WTC11 (cell line): Measurements from ENCODE around the gene TBX10.

Source experiments
- CREB1 ChIP-seq: sonication (generic); formaldehyde crosslinking; IDR thresholded peaks from 2 replicates; pipeline ENCODE4 v1.8.0; 2023; ENCODE audit warnings: mild to moderate bottlenecking, missing genetic modification reagents
- ESRRA ChIP-seq: sonication (generic); formaldehyde crosslinking; IDR thresholded peaks from 2 replicates; pipeline ENCODE4 v1.8.1; 2022; ENCODE audit warnings: mild to moderate bottlenecking, missing genetic modification reagents, borderline replicate concordance
- FOXJ3 ChIP-seq: sonication (generic); formaldehyde crosslinking; IDR thresholded peaks from 2 replicates; pipeline ENCODE4 v1.9.0; 2021; ENCODE audit warnings: missing genetic modification reagents, mild to moderate bottlenecking, borderline replicate concordance
- JUN ChIP-seq: sonication (generic); formaldehyde crosslinking; IDR thresholded peaks from 2 replicates; pipeline ENCODE4 v1.8.0; 2023; ENCODE audit warnings: mild to moderate bottlenecking, missing genetic modification reagents
- MYBL2 ChIP-seq: sonication (generic); formaldehyde crosslinking; IDR thresholded peaks from 2 replicates; pipeline ENCODE4 v1.8.1; 2023; ENCODE audit warnings: mild to moderate bottlenecking, moderate library complexity, missing genetic modification reagents
- ZNF138 ChIP-seq: sonication (generic); formaldehyde crosslinking; conservative IDR thresholded peaks from 2 replicates; pipeline ENCODE4 v1.8.1; 2022; ENCODE audit warnings: mild to moderate bottlenecking, moderate library complexity, missing genetic modification reagents
- ZNF232 ChIP-seq: sonication (generic); formaldehyde crosslinking; IDR thresholded peaks from 2 replicates; pipeline ENCODE4 v1.8.0; 2022; ENCODE audit warnings: mild to moderate bottlenecking, missing genetic modification reagents
- ZNF263 ChIP-seq: sonication (generic); formaldehyde crosslinking; IDR thresholded peaks from 2 replicates; pipeline ENCODE4 v1.8.1; 2022; ENCODE audit warnings: low read depth, mild to moderate bottlenecking, moderate library complexity, missing genetic modification reagents
- TF ChIP-seq, protein P1 (sequence below): fragments of 200-600 bp; IDR thresholded peaks from 2 replicates; pipeline ENCODE4 v1.8.0; 2022; ENCODE audit warnings: antibody characterized with exemption
- TF ChIP-seq, protein P2 (sequence below): sonication (generic); formaldehyde crosslinking; IDR thresholded peaks from 2 replicates; pipeline ENCODE4 v1.8.1; 2023; ENCODE audit warnings: mild to moderate bottlenecking, missing genetic modification reagents
- TF ChIP-seq, protein P3 (sequence below): sonication (generic); formaldehyde crosslinking; IDR thresholded peaks from 2 replicates; pipeline ENCODE4 v1.8.0; 2022; ENCODE audit warnings: mild to moderate bottlenecking, missing genetic modification reagents
- TF ChIP-seq, protein P4 (sequence below): sonication (generic); formaldehyde crosslinking; IDR thresholded peaks from 2 replicates; pipeline ENCODE4 v1.8.1; 2023; ENCODE audit warnings: mild to moderate bottlenecking, missing genetic modification reagents, moderate library complexity
- TF ChIP-seq, protein P5 (sequence below): sonication (generic); formaldehyde crosslinking; IDR thresholded peaks from 2 replicates; pipeline ENCODE4 v1.8.1; 2022; ENCODE audit warnings: low read depth, missing genetic modification reagents, borderline replicate concordance
- TF ChIP-seq, protein P6 (sequence below): sonication (generic); formaldehyde crosslinking; IDR thresholded peaks from 2 replicates; pipeline ENCODE4 v1.8.0; 2022; ENCODE audit warnings: mild to moderate bottlenecking, missing genetic modification reagents

DNA sequence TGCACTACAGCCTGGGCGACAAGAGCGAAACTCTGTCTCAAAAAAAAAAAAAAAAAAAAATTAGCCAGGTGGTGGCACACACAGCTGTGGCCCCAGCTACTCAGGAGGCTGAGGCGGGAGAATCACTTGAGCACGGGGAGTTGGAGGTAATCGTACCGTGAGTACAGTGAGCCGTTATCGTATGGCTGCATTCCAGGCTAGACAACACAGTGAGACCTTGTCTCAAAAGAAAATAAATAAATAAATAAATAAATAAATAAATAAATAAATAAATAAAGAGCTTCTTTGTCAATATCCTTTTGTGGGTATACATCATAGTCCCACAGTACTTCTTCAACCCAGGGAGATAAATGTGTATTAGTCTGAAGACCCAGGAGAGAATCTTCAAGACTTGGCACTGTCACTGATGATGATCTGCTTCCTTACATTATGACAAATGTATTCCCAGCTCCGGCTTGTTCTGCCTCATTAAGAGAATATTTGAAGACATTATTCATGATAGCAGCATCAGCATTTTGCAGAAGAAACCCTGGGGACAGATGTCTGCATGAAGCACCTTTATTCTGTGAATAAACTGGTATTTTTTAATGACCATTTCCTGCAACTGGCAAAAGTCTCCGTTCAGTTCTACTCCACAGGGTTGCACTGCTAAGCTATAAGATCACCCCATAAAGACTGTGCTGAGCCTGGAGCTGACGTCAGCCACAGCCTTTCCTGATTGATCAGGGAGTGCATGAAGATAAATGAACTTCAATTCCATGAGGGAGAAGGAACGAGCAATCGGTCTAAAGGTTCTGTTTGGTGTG lies 12.6 kb upstream of the TBX10 start:
- TF ChIP-seq FOXJ3 (no peak), ZNF232 (CRISPR knock-in tag) (no peak), ESRRA (CRISPR knock-in tag) (no peak), ZNF263 (CRISPR knock-in tag) (no peak), ZNF138 (CRISPR knock-in tag) (no peak), CREB1 (CRISPR knock-in tag) (no peak), MYBL2 (CRISPR knock-in tag) (no peak), JUN (CRISPR knock-in tag) (no peak)
- TF ChIP-seq, protein P1, sequence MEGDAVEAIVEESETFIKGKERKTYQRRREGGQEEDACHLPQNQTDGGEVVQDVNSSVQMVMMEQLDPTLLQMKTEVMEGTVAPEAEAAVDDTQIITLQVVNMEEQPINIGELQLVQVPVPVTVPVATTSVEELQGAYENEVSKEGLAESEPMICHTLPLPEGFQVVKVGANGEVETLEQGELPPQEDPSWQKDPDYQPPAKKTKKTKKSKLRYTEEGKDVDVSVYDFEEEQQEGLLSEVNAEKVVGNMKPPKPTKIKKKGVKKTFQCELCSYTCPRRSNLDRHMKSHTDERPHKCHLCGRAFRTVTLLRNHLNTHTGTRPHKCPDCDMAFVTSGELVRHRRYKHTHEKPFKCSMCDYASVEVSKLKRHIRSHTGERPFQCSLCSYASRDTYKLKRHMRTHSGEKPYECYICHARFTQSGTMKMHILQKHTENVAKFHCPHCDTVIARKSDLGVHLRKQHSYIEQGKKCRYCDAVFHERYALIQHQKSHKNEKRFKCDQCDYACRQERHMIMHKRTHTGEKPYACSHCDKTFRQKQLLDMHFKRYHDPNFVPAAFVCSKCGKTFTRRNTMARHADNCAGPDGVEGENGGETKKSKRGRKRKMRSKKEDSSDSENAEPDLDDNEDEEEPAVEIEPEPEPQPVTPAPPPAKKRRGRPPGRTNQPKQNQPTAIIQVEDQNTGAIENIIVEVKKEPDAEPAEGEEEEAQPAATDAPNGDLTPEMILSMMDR: no peak
- TF ChIP-seq, protein P2, sequence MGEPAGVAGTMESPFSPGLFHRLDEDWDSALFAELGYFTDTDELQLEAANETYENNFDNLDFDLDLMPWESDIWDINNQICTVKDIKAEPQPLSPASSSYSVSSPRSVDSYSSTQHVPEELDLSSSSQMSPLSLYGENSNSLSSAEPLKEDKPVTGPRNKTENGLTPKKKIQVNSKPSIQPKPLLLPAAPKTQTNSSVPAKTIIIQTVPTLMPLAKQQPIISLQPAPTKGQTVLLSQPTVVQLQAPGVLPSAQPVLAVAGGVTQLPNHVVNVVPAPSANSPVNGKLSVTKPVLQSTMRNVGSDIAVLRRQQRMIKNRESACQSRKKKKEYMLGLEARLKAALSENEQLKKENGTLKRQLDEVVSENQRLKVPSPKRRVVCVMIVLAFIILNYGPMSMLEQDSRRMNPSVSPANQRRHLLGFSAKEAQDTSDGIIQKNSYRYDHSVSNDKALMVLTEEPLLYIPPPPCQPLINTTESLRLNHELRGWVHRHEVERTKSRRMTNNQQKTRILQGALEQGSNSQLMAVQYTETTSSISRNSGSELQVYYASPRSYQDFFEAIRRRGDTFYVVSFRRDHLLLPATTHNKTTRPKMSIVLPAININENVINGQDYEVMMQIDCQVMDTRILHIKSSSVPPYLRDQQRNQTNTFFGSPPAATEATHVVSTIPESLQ (CRISPR knock-in tag): no peak
- TF ChIP-seq, protein P3, sequence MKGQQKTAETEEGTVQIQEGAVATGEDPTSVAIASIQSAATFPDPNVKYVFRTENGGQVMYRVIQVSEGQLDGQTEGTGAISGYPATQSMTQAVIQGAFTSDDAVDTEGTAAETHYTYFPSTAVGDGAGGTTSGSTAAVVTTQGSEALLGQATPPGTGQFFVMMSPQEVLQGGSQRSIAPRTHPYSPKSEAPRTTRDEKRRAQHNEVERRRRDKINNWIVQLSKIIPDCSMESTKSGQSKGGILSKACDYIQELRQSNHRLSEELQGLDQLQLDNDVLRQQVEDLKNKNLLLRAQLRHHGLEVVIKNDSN (CRISPR knock-in tag): no peak
- TF ChIP-seq, protein P4, sequence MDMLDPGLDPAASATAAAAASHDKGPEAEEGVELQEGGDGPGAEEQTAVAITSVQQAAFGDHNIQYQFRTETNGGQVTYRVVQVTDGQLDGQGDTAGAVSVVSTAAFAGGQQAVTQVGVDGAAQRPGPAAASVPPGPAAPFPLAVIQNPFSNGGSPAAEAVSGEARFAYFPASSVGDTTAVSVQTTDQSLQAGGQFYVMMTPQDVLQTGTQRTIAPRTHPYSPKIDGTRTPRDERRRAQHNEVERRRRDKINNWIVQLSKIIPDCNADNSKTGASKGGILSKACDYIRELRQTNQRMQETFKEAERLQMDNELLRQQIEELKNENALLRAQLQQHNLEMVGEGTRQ (CRISPR knock-in tag): no peak
- TF ChIP-seq, protein P5, sequence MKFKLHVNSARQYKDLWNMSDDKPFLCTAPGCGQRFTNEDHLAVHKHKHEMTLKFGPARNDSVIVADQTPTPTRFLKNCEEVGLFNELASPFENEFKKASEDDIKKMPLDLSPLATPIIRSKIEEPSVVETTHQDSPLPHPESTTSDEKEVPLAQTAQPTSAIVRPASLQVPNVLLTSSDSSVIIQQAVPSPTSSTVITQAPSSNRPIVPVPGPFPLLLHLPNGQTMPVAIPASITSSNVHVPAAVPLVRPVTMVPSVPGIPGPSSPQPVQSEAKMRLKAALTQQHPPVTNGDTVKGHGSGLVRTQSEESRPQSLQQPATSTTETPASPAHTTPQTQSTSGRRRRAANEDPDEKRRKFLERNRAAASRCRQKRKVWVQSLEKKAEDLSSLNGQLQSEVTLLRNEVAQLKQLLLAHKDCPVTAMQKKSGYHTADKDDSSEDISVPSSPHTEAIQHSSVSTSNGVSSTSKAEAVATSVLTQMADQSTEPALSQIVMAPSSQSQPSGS (CRISPR knock-in tag): no peak
- TF ChIP-seq, protein P6, sequence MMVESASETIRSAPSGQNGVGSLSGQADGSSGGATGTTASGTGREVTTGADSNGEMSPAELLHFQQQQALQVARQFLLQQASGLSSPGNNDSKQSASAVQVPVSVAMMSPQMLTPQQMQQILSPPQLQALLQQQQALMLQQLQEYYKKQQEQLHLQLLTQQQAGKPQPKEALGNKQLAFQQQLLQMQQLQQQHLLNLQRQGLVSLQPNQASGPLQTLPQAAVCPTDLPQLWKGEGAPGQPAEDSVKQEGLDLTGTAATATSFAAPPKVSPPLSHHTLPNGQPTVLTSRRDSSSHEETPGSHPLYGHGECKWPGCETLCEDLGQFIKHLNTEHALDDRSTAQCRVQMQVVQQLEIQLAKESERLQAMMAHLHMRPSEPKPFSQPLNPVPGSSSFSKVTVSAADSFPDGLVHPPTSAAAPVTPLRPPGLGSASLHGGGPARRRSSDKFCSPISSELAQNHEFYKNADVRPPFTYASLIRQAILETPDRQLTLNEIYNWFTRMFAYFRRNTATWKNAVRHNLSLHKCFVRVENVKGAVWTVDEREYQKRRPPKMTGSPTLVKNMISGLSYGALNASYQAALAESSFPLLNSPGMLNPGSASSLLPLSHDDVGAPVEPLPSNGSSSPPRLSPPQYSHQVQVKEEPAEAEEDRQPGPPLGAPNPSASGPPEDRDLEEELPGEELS (CRISPR knock-in tag): no peak
